ENCODE results near the gene ALLC.

Gene ALLC

DNA sequence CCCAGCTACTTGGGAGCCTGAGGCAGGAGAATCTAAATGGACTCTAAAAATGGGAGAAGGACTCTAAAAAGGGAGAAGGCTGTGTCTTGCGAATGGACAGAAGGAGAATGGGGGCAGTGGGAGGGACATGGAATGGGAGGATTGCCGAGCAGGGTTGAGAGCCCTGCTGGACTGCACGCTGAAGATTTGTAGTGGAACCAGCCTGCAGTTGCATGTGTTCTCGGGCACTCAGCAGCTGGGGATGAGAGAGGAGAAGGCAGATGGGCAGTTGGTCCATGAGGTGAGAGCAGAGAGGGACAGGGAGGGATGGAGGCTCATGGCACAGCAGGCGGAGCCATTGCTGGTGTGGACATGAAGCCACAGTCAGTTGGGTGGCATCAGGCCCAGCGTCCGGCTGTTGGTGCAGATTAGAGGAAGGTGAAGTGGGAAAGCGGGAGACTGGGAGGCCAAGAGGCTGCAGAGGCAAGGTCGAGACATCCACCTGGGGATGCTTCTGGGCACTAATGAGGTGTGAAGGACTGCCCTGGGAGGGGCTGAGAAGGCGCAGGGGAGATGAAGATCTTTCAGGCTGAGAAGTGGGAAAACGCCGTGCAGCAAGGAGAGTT, 86.1 kb downstream of the ALLC start:
- no peak overlapping the region for H3K27ac ChIP-seq
- TF ChIP-seq CTCF (conservative IDR thresholded peaks at IDR 0.05) (no peak), ZFX (IDR thresholded peaks at IDR 0.05) (no peak)

GRCh38 chr2:3745920-3746319, 87.9 kb downstream of the ALLC start:
- TF ChIP-seq CTCF (conservative IDR thresholded peaks at IDR 0.05) (no peak), ZFX (IDR thresholded peaks at IDR 0.05) (no peak)
- H3K27ac ChIP-seq: no peak overlapping the region

DNA sequence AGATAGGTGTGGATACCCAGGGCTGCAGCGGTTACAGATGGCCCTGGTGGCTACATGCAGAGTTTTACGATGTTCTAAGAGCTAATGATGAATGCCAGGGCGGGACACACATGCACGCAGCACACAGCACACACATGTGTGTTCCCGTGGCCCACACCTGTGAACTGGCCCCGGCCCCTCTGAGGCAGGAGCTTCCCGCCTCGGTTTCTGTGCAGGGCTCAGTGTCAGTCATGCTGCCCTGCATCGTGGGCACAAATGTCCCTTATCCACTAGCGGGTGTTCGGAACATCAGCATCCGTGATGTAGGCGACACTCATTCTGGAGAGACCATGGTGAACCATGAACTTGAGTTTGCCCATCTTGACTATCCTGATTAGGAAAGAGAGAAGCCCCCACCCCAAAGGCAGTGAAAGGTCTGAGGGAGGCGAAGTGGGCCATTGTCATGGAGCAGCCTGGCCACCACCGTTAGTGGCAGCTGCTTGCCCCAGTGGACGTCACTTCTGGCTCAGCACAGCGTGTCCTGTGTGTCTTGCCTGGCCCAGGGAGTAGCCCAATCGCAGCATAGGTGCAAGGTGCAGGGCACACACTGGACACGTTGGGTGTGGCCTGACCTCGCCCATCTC, 89.1 kb downstream of the ALLC start:
- no peak for TF ChIP-seq ZFX (IDR thresholded peaks at IDR 0.05)
- TF ChIP-seq CTCF (conservative IDR thresholded peaks at IDR 0.05): no peak
- no peak overlapping the region for H3K27ac ChIP-seq

DNA sequence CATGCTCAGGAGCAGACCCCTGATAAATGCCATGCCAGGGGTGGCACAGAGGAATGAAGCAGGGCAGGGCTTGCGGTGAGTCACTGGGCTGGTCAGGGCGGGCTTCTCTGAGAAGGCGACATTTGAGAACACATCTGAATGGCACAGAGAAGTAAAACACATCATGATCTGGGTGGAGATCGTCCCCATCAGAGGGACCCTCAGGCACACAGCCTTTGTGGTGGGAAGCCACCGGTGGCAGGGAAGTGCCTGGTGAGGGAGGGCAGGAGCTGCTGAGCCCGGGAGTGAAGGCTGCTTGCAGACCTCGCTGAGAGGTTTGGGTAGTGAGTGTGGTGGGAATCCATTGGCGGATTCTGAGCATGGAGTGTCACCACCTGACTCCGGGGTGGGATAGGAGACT, 89.8 kb downstream of the ALLC start:
- H3K27ac ChIP-seq: no peak overlapping the region
- TF ChIP-seq ZFX (IDR thresholded peaks at IDR 0.05) (no peak), CTCF (conservative IDR thresholded peaks at IDR 0.05) (no peak)

GRCh38 chr2:3749201-3749600, 91.2 kb downstream of the ALLC start:
- TF ChIP-seq CTCF (conservative IDR thresholded peaks at IDR 0.05) (no peak), ZFX (IDR thresholded peaks at IDR 0.05) (no peak)
- no peak overlapping the region for H3K27ac ChIP-seq

DNA sequence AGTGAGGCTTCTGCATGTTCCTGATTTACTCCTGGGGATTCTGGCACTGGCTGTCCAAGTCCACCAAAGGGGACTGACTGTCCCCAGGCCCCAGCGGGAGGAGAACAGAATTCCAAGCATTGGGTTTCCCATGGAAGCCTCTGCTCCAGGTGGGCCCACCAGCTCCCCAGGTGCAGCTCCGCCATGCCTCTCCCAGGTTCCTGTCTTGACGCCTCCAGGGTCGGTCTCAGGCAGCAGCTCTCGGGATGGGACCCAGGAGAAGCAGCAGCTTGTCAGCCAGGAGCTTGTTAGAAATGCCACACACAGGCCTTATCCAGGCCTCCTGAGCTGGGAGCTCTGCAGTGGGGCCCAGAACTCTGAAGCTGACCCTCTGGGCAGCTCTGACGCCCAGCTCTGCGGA, 93.3 kb downstream of the ALLC start:
- TF ChIP-seq CTCF (conservative IDR thresholded peaks at IDR 0.05): no peak
- no peak for TF ChIP-seq ZFX (IDR thresholded peaks at IDR 0.05)
- H3K27ac ChIP-seq: no peak overlapping the region

GRCh38 chr2:3751806-3752205, 93.8 kb downstream of the ALLC start:
- TF ChIP-seq ZFX (IDR thresholded peaks at IDR 0.05) (no peak), CTCF (conservative IDR thresholded peaks at IDR 0.05) (no peak)
- H3K27ac ChIP-seq: no peak overlapping the region

Measured in C4-2B (cell line).